SKM-1 (cell line): ENCODE data around the gene KDELR1.

Experiments used
- DNase-seq: peaks from one replicate; lab custom pipeline; 2025; ENCODE audit not compliant: unreplicated experiment; lab: John Stamatoyannopoulos, UW

The KDELR1 gene

DNA sequence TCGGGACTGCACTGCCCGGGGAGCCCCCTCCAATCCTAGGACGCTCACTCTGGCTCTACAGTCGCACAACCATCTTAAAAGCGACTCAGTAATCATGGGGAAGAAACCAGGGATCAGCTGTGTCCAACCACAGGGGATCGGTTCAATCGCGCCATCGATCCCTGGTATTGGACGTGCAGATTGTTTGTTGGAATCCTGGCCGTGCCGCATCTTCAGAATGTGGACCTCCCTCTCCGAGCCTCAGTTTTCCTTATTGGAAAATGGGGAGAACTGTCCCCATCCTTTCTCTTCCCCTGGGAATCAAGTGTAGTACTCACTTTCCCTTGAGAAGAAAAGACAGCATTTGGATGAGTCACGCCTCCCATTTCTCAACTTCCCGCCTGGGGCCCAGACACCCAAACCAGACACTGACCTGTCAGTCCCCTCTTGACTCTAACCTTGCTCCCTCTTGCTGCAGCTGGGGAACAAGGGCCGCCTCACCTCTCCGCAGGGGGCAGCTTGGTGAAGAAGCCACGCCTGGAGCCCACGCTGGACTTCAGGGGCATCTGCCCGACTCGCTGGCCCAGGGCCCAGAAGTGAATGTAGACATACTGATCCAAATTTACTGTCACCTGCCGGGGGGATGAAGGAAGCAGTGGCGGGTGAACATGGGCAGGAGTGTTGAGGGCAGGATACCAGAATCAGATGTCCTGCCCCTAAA is 48.4 kb downstream of the KDELR1 start:
- DNase-seq: no peak

DNA sequence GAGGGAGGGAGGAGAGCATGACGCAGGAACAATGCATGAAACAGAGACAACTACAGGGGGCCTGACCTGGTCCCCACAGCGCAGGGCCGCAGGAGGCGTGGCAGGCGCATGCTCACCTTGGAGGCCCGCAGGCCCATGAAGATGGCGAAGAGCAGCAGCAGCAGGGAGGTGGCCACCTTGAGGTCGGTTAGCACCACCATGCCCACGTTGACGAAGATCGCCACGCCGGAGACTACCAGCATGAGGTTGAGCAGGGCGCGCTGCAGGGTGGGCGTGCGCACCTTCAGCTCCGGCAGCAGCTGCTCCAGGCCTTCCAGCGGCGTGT is 49.0 kb downstream of the KDELR1 start:
- DNase-seq: no peak

DNA sequence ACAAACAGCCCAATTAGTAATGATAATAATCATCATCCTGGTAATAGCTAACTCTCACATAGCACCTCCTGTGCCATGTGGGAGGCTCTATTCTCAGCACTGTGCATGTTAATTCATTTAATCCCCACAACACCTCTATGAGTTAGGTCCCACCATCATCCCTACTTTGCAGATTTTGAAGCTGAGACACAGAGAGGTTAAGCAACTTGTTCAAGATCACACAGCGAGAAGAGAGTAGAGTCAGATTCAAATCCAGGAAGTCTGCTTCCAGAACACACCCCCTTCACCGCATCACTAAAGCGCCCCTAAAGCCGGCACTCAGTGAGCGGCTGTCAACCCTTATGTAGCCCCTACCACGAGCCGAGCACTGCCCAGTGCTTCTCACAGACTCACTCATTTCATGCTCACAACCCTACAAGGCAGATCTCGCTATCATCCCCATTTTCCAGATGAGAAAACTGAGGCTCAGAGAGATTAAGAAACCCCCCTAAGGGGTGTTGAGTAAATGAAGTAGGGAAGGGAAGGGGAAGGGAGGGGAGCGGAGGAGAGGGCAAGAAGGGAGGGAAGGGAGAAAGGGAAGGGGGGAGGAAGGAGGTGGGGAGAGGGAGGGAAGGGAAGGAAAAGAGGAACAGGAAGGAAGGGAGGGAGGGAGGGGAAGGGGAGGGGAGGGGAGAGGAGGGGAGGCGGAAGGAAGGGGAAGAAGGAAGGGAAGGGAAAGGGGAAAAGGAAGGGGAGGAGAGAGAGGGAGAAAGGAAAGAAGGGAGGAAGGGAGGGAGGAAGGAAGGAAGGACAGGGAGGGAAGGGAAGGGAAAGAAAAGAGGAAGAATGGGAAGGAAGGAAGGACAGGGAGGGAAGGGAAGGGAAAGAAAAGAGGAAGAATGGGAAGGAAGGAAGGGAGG is 49.6 kb downstream of the KDELR1 start:
- DNase-seq: no peak

GRCh38 chr19:48340995-48341394 is 50.4 kb downstream of the KDELR1 start:
- no peak for DNase-seq

- DNase-seq: no peak
These were observed 52.4 kb downstream of the KDELR1 start for GRCh38 chr19:48338802-48339503.

GRCh38 chr19:48338253-48338755 is 53.0 kb downstream of the KDELR1 start:
- no peak for DNase-seq

- DNase-seq: no peak
These were observed 57.6 kb downstream of the KDELR1 start for GRCh38 chr19:48333467-48334384.

- DNase-seq: no peak
These were observed 58.5 kb downstream of the KDELR1 start for GRCh38 chr19:48332662-48333466.
